Testis (tissue), 3 donors: ENCODE results near the gene SAAL1. TPM values are rescaled to one million over a fixed set of nuclear protein-coding genes. Genes with fewer than 3 reads are reported as not detected.

Experiments used
- DNase-seq: peaks from one replicate; pipeline ENCODE4 v3.0.0-alpha.2; 2019
- H3K27ac ChIP-seq, 2 donors: fragments of 200-600 bp; sonication (generic); one replicate each; pipeline ENCODE4 v1.5.1; 2019
- H3K27me3 ChIP-seq: fragments of 200-600 bp; sonication (generic); one replicate; pipeline ENCODE4 v1.5.1; 2019
- H3K36me3 ChIP-seq: fragments of 200-600 bp; sonication (generic); one replicate; pipeline ENCODE4 v1.5.1; 2017; ENCODE audit warnings: low read depth; ENCODE audit errors: missing control alignments
- H3K4me1 ChIP-seq: fragments of 200-600 bp; sonication (generic); one replicate; pipeline ENCODE4 v1.5.1; 2019
- H3K4me3 ChIP-seq, 2 donors: fragments of 200-600 bp; sonication (generic); one replicate each; pipeline ENCODE4 v1.5.1; 2017 to 2019
- H3K9me3 ChIP-seq: fragments of 200-600 bp; sonication (generic); one replicate; pipeline ENCODE4 v1.5.1; 2017
- POLR2A ChIP-seq: fragments of 450-650 bp; IDR thresholded peaks from one replicate; pipeline ENCODE4 v1.6.1; 2017; ENCODE audit warnings: antibody characterized with exemption, mild to moderate bottlenecking, moderate library complexity
- WGBS, 2 donors: methylation state at CpG; one replicate each; pipeline ENCODE4 v1.1.5; 2018; 5-methylcytosine and 5-hydroxymethylcytosine counted together
- intact Hi-C: fragments of 100-400 bp; cut with DNase I; formaldehyde crosslinking; loops from one replicate; pipeline ENCODE4 v1.15.1; 2023; ENCODE audit warnings: low total_unique reads
- polyA plus RNA-seq: library from polyadenylated mRNA; stranded (reverse); fragments of 350-450 nt; fragmentation: Illumina TruSeq; extraction: RNeasy Lipid Tissue Mini Kit (QIAGEN cat#74804); gene quantifications from one replicate; pipeline ENCODE4 v1.2.3, GENCODE V29; 2014; ENCODE audit warnings: low read depth, low replicate concordance; ENCODE audit not compliant: insufficient read depth
- total RNA-seq, 2 donors: library from RNA; depleted of rRNA; stranded (reverse); fragments of >200 nt; gene quantifications; one replicate each; pipeline ENCODE4 v1.2.3, GENCODE V29; 2016
- TF ChIP-seq, protein P1 (sequence below), 3 experiments: fragments of 450-650 bp in 2 of 3; fragments of 200-600 bp in 1 of 3; sonication (generic) in 1 of 3; IDR thresholded peaks; one replicate each; pipeline ENCODE4 v1.5.1; 2016 to 2019; ENCODE audit warnings: antibody characterized with exemption in 3 of 3, mild to moderate bottlenecking in 2 of 3, moderate library complexity in 1 of 3

SAAL1 gene
- total and polyA plus RNA-seq, 3 donors from 2014 or later: 21.8 to 29.8 (median 29.0) TPM

DNA sequence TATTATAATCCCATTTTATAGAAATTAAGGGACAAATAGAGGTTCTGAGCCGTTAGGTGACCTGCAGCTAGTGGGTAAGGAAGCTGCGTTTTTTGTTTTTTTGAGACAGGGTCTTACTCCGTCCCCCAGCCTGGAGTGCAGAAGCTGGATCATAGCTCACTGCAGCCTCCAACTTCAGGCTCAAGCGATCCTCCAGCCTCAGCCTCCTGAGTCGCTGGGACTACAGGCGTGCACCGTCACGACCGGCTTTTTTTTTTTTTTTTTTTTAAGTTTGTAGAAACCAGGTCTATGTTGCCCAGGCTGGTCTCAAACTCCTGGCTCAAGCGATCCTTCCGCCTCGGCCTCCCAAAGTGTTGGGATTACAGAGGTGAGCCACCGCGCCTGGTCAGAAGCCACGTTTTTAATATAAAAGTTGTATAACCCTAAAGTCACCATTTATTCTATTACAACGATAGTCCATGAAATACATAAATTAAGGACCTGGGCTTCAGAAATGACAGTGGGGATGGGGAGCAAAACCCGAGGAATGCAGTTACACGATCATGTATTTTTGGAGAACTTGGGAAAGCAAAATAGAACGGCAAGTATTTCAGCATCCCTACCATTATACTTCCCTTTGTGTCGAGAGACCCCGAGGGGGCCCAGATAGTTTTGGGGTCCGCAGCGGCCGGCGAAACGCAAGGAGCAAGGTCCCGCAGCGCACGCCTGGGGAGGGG lies 638 bp downstream of the SAAL1 start:
- no peaks in the 10 kb centered on the region for H3K27me3 ChIP-seq
- H3K4me1 ChIP-seq: peaks cover 10% of the 10 kb centered on the region
- intact Hi-C loops: no loop called here
- peak overlapping the region; percentile 78 to 97 for H3K4me3 ChIP-seq
- no peak for TF ChIP-seq POLR2A
- TF ChIP-seq, protein P1, sequence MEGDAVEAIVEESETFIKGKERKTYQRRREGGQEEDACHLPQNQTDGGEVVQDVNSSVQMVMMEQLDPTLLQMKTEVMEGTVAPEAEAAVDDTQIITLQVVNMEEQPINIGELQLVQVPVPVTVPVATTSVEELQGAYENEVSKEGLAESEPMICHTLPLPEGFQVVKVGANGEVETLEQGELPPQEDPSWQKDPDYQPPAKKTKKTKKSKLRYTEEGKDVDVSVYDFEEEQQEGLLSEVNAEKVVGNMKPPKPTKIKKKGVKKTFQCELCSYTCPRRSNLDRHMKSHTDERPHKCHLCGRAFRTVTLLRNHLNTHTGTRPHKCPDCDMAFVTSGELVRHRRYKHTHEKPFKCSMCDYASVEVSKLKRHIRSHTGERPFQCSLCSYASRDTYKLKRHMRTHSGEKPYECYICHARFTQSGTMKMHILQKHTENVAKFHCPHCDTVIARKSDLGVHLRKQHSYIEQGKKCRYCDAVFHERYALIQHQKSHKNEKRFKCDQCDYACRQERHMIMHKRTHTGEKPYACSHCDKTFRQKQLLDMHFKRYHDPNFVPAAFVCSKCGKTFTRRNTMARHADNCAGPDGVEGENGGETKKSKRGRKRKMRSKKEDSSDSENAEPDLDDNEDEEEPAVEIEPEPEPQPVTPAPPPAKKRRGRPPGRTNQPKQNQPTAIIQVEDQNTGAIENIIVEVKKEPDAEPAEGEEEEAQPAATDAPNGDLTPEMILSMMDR (IDR thresholded peaks at IDR 0.05): no peak
- no peaks in the 10 kb centered on the region for H3K9me3 ChIP-seq
- DNase-seq: no peak
- 14 to 18% methylated on average over 25 to 28 of the region's 29 CpGs for WGBS, 2 donors
- peak overlapping the region in 1 of 2 donors; percentile 15 for H3K27ac ChIP-seq
- no peaks in the 10 kb centered on the region for H3K36me3 ChIP-seq

DNA sequence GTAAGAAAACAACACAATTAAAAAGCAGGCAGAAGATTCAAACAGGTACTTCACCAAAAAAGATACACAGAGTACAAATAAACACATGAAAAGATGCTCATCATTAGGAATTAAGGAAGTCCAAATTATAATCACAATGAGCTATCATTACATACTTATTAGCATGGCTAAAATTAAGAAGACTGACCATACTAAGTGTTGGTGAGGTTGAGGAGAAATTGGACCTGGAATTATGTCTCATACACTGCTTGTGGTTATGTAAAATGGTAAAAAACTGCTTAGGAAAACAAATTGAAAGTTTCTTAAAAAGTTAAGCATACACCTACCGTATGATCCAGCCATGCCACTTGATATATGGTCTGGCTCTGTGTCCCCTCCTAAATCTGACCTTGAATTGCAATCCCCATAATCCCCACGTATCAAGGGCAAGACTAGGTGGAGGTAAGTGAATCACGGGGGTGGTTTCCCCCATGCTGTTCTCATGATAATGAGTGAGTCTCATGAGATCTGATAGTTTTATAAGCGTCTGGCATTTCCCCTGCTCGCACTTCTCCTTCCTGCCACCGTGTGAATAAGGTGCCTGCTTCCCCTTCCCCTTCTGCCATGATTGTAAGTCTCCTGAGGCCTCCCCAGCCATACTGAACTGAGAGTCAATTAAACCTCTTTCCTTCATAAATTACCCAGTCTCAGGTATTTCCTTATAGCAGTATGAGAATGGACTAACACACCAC lies 4.8 kb downstream of the SAAL1 start:
- Histone ChIP-seq H3K27me3 (no peaks in the 10 kb centered on the region), H3K9me3 (no peaks in the 10 kb centered on the region), H3K27ac (no peak overlapping the region), H3K4me3 (no peak overlapping the region), H3K4me1 (peaks cover 10% of the 10 kb centered on the region), H3K36me3 (no peaks in the 10 kb centered on the region)
- TF ChIP-seq, protein P1 (IDR thresholded peaks at IDR 0.05): no peak
- TF ChIP-seq POLR2A: no peak
- WGBS, 2 donors: 84 to 87% methylated on average over 6 of the region's 6 CpGs
- DNase-seq: no peak
- intact Hi-C loops: no loop called here

DNA sequence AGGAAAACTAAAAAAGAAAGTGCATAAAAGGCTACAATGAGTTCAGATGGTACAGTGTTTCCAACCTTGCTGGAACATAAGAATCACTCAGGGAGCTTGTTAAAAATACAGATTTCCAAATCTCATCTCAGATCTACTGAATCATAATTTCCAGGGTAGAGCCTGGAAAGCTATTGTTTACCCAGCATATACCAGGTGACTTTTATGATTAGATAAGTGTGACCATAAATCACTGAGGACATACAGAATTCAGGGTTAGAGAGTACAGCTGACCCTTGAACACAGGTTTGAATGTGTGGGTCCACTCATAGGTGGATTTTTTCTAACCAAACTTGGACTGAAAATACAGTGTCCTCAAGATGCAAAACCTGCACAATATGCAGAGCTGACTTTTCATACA lies 11.9 kb downstream of the SAAL1 start:
- no peaks in the 10 kb centered on the region for H3K9me3 ChIP-seq
- no peak overlapping the region for H3K4me3 ChIP-seq
- intact Hi-C loops: no loop called here
- H3K36me3 ChIP-seq: no peaks in the 10 kb centered on the region
- TF ChIP-seq POLR2A: no peak
- TF ChIP-seq, protein P1 (IDR thresholded peaks at IDR 0.05): no peak
- H3K4me1 ChIP-seq: no peaks in the 10 kb centered on the region
- no peak for DNase-seq
- H3K27ac ChIP-seq: no peak overlapping the region
- H3K27me3 ChIP-seq: no peaks in the 10 kb centered on the region

DNA sequence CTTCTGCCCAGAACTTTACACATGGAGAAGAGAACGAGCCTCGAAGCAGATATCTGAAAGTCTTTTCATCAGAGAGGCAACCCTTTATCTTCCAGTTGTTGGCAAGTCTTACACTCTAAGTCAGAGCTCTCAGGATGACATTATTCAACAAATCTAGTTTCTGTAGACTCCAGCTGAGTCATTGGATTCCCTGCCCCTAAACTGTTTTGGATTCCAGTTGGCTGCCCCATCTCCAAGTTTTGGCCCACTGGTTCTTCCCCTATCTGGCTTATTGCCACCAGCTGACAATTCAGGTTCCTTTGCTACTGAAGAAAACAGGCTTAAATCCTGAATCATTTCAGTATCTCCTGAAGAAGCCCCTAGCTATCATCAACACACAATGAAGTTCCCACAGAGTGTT lies 14.2 kb downstream of the SAAL1 start:
- no peaks in the 10 kb centered on the region for H3K4me1 ChIP-seq
- TF ChIP-seq, protein P1 (IDR thresholded peaks at IDR 0.05): no peak
- no peak for TF ChIP-seq POLR2A
- H3K4me3 ChIP-seq: no peak overlapping the region
- no peaks in the 10 kb centered on the region for H3K9me3 ChIP-seq
- H3K36me3 ChIP-seq: no peaks in the 10 kb centered on the region
- intact Hi-C loops: no loop called here
- WGBS, 2 donors: 90 to 92% methylated on average over 2 of the region's 2 CpGs
- no peak overlapping the region for H3K27ac ChIP-seq
- no peak for DNase-seq
- H3K27me3 ChIP-seq: no peaks in the 10 kb centered on the region
